Esophagus muscularis mucosa (tissue), 4 donors: ENCODE measurements around the gene CLDN24. TPM values are rescaled to one million over a fixed set of nuclear protein-coding genes. Genes with fewer than 3 reads are reported as not detected.

ENCODE experiments used
- DNase-seq: peaks from one replicate; pipeline ENCODE4 v3.0.0-alpha.2; 2017; ENCODE audit errors: extremely low spot score
- H3K27ac ChIP-seq, 4 donors: fragments of 200-600 bp; sonication (generic); replicated peaks in 1 of 4; 1 replicate in 3 of 4; 2 replicates in 1 of 4; pipeline ENCODE4 v1.5.1; 2016 to 2019; ENCODE audit warnings: mild to moderate bottlenecking in 1 of 4
- H3K27me3 ChIP-seq, 4 donors: fragments of 200-600 bp; sonication (generic); one replicate each; pipeline versions ENCODE4 v1.5.1 to v1.6.0; 2016 to 2019
- H3K36me3 ChIP-seq, 4 donors: fragments of 200-600 bp; sonication (generic); one replicate each; pipeline ENCODE4 v1.5.1; 2016 to 2019
- H3K4me1 ChIP-seq, 4 donors: fragments of 200-600 bp; sonication (generic); one replicate each; pipeline ENCODE4 v1.5.1; 2016 to 2019
- H3K4me3 ChIP-seq, 4 donors: fragments of 200-600 bp; sonication (generic); 1 replicate in 2 of 4; 2 replicates in 2 of 4; pipeline ENCODE4 v1.5.1; 2016 to 2019; ENCODE audit warnings: mild to moderate bottlenecking in 4 of 4, moderate library complexity in 1 of 4
- H3K9me3 ChIP-seq, 4 donors: fragments of 200-600 bp; sonication (generic); 1 replicate in 3 of 4; 2 replicates in 1 of 4; pipeline ENCODE4 v1.5.1; 2016 to 2019
- CTCF ChIP-seq, 3 experiments: fragments of 200-600 bp in 2 of 3; fragments of 450-650 bp in 1 of 3; sonication (generic) in 2 of 3; IDR thresholded peaks; one replicate each; pipeline ENCODE4 v1.5.1; 2017 to 2019; ENCODE audit warnings: antibody characterized with exemption in 3 of 3, mild to moderate bottlenecking in 2 of 3, moderate library complexity in 1 of 3
- EP300 ChIP-seq: sonication (generic); formaldehyde crosslinking; IDR thresholded peaks from one replicate; pipeline ENCODE4 v1.6.1; 2017; ENCODE audit warnings: antibody characterized with exemption
- POLR2A ChIP-seq: fragments of 450-650 bp; IDR thresholded peaks from one replicate; pipeline ENCODE4 v1.6.1; 2017; ENCODE audit warnings: antibody characterized with exemption, moderate library complexity, mild to moderate bottlenecking, low read depth
- POLR2AphosphoS5 ChIP-seq, 2 donors: sonication (generic); formaldehyde crosslinking; IDR thresholded peaks; one replicate each; pipeline ENCODE4 v1.6.1; 2017; ENCODE audit warnings: antibody characterized with exemption in 2 of 2
- WGBS: methylation state at CpG from one replicate; pipeline ENCODE4 v1.1.5; 2018; 5-methylcytosine and 5-hydroxymethylcytosine counted together
- intact Hi-C: fragments of 100-400 bp; cut with DNase I; formaldehyde crosslinking; loops from one replicate; pipeline ENCODE4 v1.15.1; 2023
- total RNA-seq, 4 donors: library from RNA; depleted of rRNA; stranded (reverse); fragments of >200 nt; gene quantifications; one replicate each; pipeline versions ENCODE4 v1.1.0 to v1.2.1, GENCODE V29; 2016

The CLDN24 gene
- total RNA-seq, 4 donors from 2014 or later, result not detected

GRCh38 chr4:183300655-183301054 lies 21.6 kb downstream of the CLDN24 start:
- H3K27ac ChIP-seq, result no peak overlapping the region
- no peaks in the 10 kb centered on the region for H3K4me1 ChIP-seq
- no peak for DNase-seq
- H3K27me3 ChIP-seq, result no peaks in the 10 kb centered on the region
- no peaks in the 10 kb centered on the region for H3K9me3 ChIP-seq
- TF ChIP-seq EP300, result no peak
- no peak for TF ChIP-seq POLR2AphosphoS5 (IDR thresholded peaks at IDR 0.05)
- no peak for TF ChIP-seq CTCF (IDR thresholded peaks at IDR 0.05)
- no peak for TF ChIP-seq POLR2A
- H3K36me3 ChIP-seq, result peaks cover 0 to 40% (median 14%) of the 10 kb centered on the region in 4 donors
- WGBS, result 79% methylated on average over 5 of the region's 5 CpGs
- H3K4me3 ChIP-seq, result no peak overlapping the region
- intact Hi-C loops, result no loop called here

- no peak for DNase-seq
- intact Hi-C loops, result no loop called here
- no peak for TF ChIP-seq POLR2A
- no peak for TF ChIP-seq POLR2AphosphoS5 (IDR thresholded peaks at IDR 0.05)
- TF ChIP-seq CTCF (IDR thresholded peaks at IDR 0.05), result no peak
- no peak for TF ChIP-seq EP300
- H3K4me1 ChIP-seq, result no peaks in the 10 kb centered on the region
- no peak overlapping the region for H3K27ac ChIP-seq
- 73% methylated on average over 6 of the region's 6 CpGs for WGBS
- peaks cover 3 to 46% (median 13%) of the 10 kb centered on the region in 4 donors for H3K36me3 ChIP-seq
- H3K27me3 ChIP-seq, result no peaks in the 10 kb centered on the region
- no peaks in the 10 kb centered on the region for H3K9me3 ChIP-seq
- no peak overlapping the region for H3K4me3 ChIP-seq
Observed at GRCh38 chr4:183300070-183300469, 22.2 kb downstream of the CLDN24 start.

- H3K9me3 ChIP-seq, result no peaks in the 10 kb centered on the region
Observed at GRCh38 chr4:183299464-183299863, 22.8 kb downstream of the CLDN24 start.

GRCh38 chr4:183297675-183298074 lies 24.6 kb downstream of the CLDN24 start:
- DNase-seq, result no peak
- Histone ChIP-seq H3K4me3 (no peak overlapping the region), H3K27me3 (no peaks in the 10 kb centered on the region), H3K9me3 (no peaks in the 10 kb centered on the region), H3K4me1 (no peaks in the 10 kb centered on the region), H3K27ac (no peak overlapping the region), H3K36me3 (peaks cover 5 to 41% (median 14%) of the 10 kb centered on the region in 4 donors)
- TF ChIP-seq CTCF (IDR thresholded peaks at IDR 0.05) (no peak), POLR2AphosphoS5 (IDR thresholded peaks at IDR 0.05) (no peak), POLR2A (no peak), EP300 (no peak)
- intact Hi-C loops, result loop anchor here (10.0 kb wide), 1 partner anchor 107 kb away; no protein-coding TSS in a partner anchor
- 95% methylated on average over 3 of the region's 3 CpGs for WGBS

More at GRCh38 chr4:183299464-183299863, 22.8 kb downstream of the CLDN24 start:
- no peak overlapping the region for H3K27ac ChIP-seq
- 78% methylated on average over 2 of the region's 2 CpGs for WGBS
- H3K4me3 ChIP-seq, result no peak overlapping the region
- H3K4me1 ChIP-seq, result no peaks in the 10 kb centered on the region
- DNase-seq, result no peak
- TF ChIP-seq POLR2A, result no peak
- no peak for TF ChIP-seq POLR2AphosphoS5 (IDR thresholded peaks at IDR 0.05)
- no peak for TF ChIP-seq EP300
- TF ChIP-seq CTCF (IDR thresholded peaks at IDR 0.05), result no peak
- H3K27me3 ChIP-seq, result no peaks in the 10 kb centered on the region
- intact Hi-C loops, result loop anchor here (10.0 kb wide), 1 partner anchor 105 kb away; no protein-coding TSS in a partner anchor
- H3K36me3 ChIP-seq, result peaks cover 5 to 46% (median 14%) of the 10 kb centered on the region in 4 donors

GRCh38 chr4:183295711-183296110 lies 26.5 kb downstream of the CLDN24 start:
- Histone ChIP-seq H3K36me3 (peaks cover 5 to 49% (median 21%) of the 10 kb centered on the region in 4 donors), H3K9me3 (no peaks in the 10 kb centered on the region), H3K4me3 (no peak overlapping the region), H3K4me1 (no peaks in the 10 kb centered on the region), H3K27ac (no peak overlapping the region), H3K27me3 (no peaks in the 10 kb centered on the region)
- intact Hi-C loops, result loop anchor here (10.0 kb wide), 1 partner anchor 109 kb away; no protein-coding TSS in a partner anchor
- TF ChIP-seq EP300 (no peak), CTCF (IDR thresholded peaks at IDR 0.05) (no peak), POLR2A (no peak), POLR2AphosphoS5 (IDR thresholded peaks at IDR 0.05) (no peak)
- 86% methylated on average over 9 of the region's 10 CpGs for WGBS
- no peak for DNase-seq
